Right lobe of liver (tissue), 4 donors: ENCODE measurements around the gene MS4A15.

ENCODE experiments used
- POLR2A ChIP-seq: fragments of 450-650 bp; IDR thresholded peaks from one replicate; pipeline ENCODE4 v1.6.1; 2017; ENCODE audit warnings: antibody characterized with exemption, mild to moderate bottlenecking
- TF ChIP-seq, protein P1 (sequence below), 4 donors: fragments of 200-600 bp in 3 of 4; fragments of 450-650 bp in 1 of 4; IDR thresholded peaks; one replicate each; pipeline versions ENCODE4 v1.5.1 to v1.8.0; 2016 to 2022; ENCODE audit warnings: antibody characterized with exemption in 4 of 4, mild to moderate bottlenecking in 2 of 4
- donor health status: DM: no; HTN: no; CAD: no.
- donor health status: DM: no; HTN: no; CAD: no.
- donor health status: DM: no; HTN: yes; CAD: no.

DNA sequence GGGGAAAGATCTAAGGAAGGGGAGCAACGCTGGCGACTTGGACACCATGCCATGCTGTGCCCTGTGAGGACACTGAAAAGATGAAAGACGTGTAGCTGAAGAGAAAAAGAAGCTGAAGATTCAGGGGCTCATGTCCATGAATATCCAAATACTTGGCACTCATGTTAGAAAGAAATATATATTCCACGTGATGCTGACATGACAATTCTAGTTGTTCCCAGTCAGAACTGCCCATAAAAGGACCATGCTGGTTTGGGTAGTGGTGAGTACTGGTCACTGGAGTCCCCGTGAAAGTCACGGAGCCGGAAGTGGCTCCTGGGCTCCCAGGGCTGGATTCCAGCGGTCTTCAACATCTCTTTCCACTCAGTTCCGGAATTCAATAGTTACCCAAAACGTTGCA lies 9.9 kb downstream of the MS4A15 start:
- no peak for TF ChIP-seq POLR2A
- TF ChIP-seq, protein P1, sequence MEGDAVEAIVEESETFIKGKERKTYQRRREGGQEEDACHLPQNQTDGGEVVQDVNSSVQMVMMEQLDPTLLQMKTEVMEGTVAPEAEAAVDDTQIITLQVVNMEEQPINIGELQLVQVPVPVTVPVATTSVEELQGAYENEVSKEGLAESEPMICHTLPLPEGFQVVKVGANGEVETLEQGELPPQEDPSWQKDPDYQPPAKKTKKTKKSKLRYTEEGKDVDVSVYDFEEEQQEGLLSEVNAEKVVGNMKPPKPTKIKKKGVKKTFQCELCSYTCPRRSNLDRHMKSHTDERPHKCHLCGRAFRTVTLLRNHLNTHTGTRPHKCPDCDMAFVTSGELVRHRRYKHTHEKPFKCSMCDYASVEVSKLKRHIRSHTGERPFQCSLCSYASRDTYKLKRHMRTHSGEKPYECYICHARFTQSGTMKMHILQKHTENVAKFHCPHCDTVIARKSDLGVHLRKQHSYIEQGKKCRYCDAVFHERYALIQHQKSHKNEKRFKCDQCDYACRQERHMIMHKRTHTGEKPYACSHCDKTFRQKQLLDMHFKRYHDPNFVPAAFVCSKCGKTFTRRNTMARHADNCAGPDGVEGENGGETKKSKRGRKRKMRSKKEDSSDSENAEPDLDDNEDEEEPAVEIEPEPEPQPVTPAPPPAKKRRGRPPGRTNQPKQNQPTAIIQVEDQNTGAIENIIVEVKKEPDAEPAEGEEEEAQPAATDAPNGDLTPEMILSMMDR (IDR thresholded peaks at IDR 0.05), result no peak
